H1 (cell line): ENCODE measurements around the gene PKMYT1. TPM values are rescaled to one million over a fixed set of nuclear protein-coding genes. Genes with fewer than 3 reads are reported as not detected.

ENCODE experiments used
- ASH2L ChIP-seq: fragments of 200-600, 300-600 bp; sonication (generic); IDR thresholded peaks from one replicate; pipeline ENCODE4 v1.7.1; 2017; ENCODE audit warnings: low read length
- BRCA1 ChIP-seq: IDR thresholded peaks from 2 replicates; pipeline ENCODE4 v1.6.1; 2012; ENCODE audit warnings: low read depth, low read length, improper control_type of control experiment
- CREB1 ChIP-seq: IDR thresholded peaks from 2 replicates; pipeline ENCODE4 v1.6.1; 2012; ENCODE audit warnings: inconsistent platforms
- CTCF ChIP-seq, 3 experiments: IDR thresholded peaks; 1 replicate in 2 of 3; 2 replicates in 1 of 3; pipeline versions ENCODE4 v1.5.1 to v1.6.1; 2011; ENCODE audit warnings: low read length in 3 of 3, mild to moderate bottlenecking in 3 of 3, inconsistent platforms in 2 of 3, low read depth in 1 of 3, moderate library complexity in 1 of 3; ENCODE audit not compliant: insufficient read depth in 1 of 3; ENCODE audit errors: control extremely low read depth in 1 of 3
- KDM5A ChIP-seq: fragments of 200-600 bp; IDR thresholded peaks from 2 replicates; pipeline ENCODE4 v1.7.1; 2012; ENCODE audit warnings: mild to moderate bottlenecking, low read length, inconsistent platforms, mixed read lengths
- polyA plus RNA-seq, 7 experiments: library from polyadenylated mRNA; depleted of rRNA in 3 of 7; stranded (reverse) in 5 of 7; unstranded in 2 of 7; fragments of >200 nt in 5 of 7; fragments of 200-250 nt in 2 of 7; gene quantifications; 1 replicate in 5 of 7; 2 replicates in 1 of 7; 4 replicates in 1 of 7; pipeline versions ENCODE4 v1.2.1 to v1.2.3, GENCODE V29; 2011 to 2013; ENCODE audit warnings: missing spikeins in 2 of 7, mixed read lengths in 2 of 7
- total RNA-seq: library from RNA; stranded (reverse); fragmentation: NEBNext Ultra II Directional; extraction: Animal tissue kit (Norgen Biotek cat#: 25700); gene quantifications from 2 replicates; pipeline ENCODE4 v1.2.1, GENCODE V29; 2021

The PKMYT1 gene
- total and polyA plus RNA-seq, 2 of the 8 experiments (the other 6 are each of a cell fraction or from before 2014, with no cell fraction given), result 74.7 to 85.2 TPM

GRCh38 chr16:2964475-2965336 is 15.5 kb downstream of the PKMYT1 start (continued):
- TF ChIP-seq CTCF (IDR thresholded peaks at IDR 0.05; ENCODE audit: control extremely low read depth in 1 of 3, insufficient read depth in 1 of 3, low read depth in 1 of 3, low read length in 3 of 3), result peak in 1 of 3 experiments; percentile 2; a peak in 1 of 4 replicates
- 0 out of 2 replicates have a peak, but pooled peaks have one; percentile 18 for TF ChIP-seq CREB1
- TF ChIP-seq ASH2L, result peak; percentile 2
- TF ChIP-seq KDM5A, result no peak
- TF ChIP-seq BRCA1, result no peak
